Neuron (in vitro differentiated cells): ENCODE results near the gene CEP63.

ENCODE experiments used
- H2AFZ ChIP-seq: one replicate; pipeline ENCODE4 v1.6.1; 2013; ENCODE audit warnings: low read depth, mild to moderate bottlenecking, inconsistent platforms, low read length, moderate library complexity
- H3K27me3 ChIP-seq: one replicate; pipeline ENCODE4 v1.6.1; 2013; ENCODE audit warnings: low read length; ENCODE audit not compliant: insufficient read depth
- H3K36me3 ChIP-seq: one replicate; pipeline ENCODE4 v1.6.1; 2013; ENCODE audit warnings: low read length; ENCODE audit not compliant: insufficient read depth
- H3K4me1 ChIP-seq: one replicate; pipeline ENCODE4 v1.6.1; 2013; ENCODE audit warnings: low read length; ENCODE audit not compliant: insufficient read depth
- H3K4me3 ChIP-seq: 2 replicates; pipeline ENCODE4 v1.5.1; 2013; ENCODE audit warnings: mild to moderate bottlenecking, low read length, moderate library complexity
- H3K9me3 ChIP-seq: one replicate; pipeline ENCODE4 v1.6.1; 2013; ENCODE audit warnings: low read length

The CEP63 gene

GRCh38 chr3:134610432-134611385 lies 124.9 kb downstream of the CEP63 start:
- Histone ChIP-seq H3K27me3 (no peaks in the 10 kb centered on the region), H2AFZ (no peak overlapping the region), H3K4me1 (peaks cover 7% of the 10 kb centered on the region), H3K36me3 (no peaks in the 10 kb centered on the region), H3K4me3 (no peak overlapping the region), H3K9me3 (no peaks in the 10 kb centered on the region)

GRCh38 chr3:134611516-134611915 lies 125.7 kb downstream of the CEP63 start:
- no peaks in the 10 kb centered on the region for H3K27me3 ChIP-seq
- H2AFZ ChIP-seq, result no peak overlapping the region
- no peaks in the 10 kb centered on the region for H3K9me3 ChIP-seq
- no peaks in the 10 kb centered on the region for H3K36me3 ChIP-seq
- H3K4me3 ChIP-seq, result no peak overlapping the region
- peaks cover 7% of the 10 kb centered on the region for H3K4me1 ChIP-seq

- Histone ChIP-seq H2AFZ (no peak overlapping the region), H3K4me1 (peaks cover 14% of the 10 kb centered on the region), H3K36me3 (no peaks in the 10 kb centered on the region), H3K9me3 (no peaks in the 10 kb centered on the region), H3K4me3 (no peak overlapping the region), H3K27me3 (no peaks in the 10 kb centered on the region)
Measured at GRCh38 chr3:134613006-134613520, 127.2 kb downstream of the CEP63 start.

- Histone ChIP-seq H3K36me3 (no peaks in the 10 kb centered on the region), H3K4me3 (no peak overlapping the region), H3K9me3 (no peaks in the 10 kb centered on the region), H2AFZ (no peak overlapping the region), H3K27me3 (no peaks in the 10 kb centered on the region), H3K4me1 (peaks cover 32% of the 10 kb centered on the region)
Measured at GRCh38 chr3:134614955-134615354, 129.1 kb downstream of the CEP63 start.

GRCh38 chr3:134615743-134616142 lies 129.9 kb downstream of the CEP63 start:
- Histone ChIP-seq H2AFZ (no peak overlapping the region), H3K4me1 (peaks cover 33% of the 10 kb centered on the region), H3K36me3 (no peaks in the 10 kb centered on the region), H3K27me3 (no peaks in the 10 kb centered on the region), H3K9me3 (no peaks in the 10 kb centered on the region), H3K4me3 (no peak overlapping the region)

GRCh38 chr3:134617608-134618477 lies 132.0 kb downstream of the CEP63 start:
- Histone ChIP-seq H3K4me1 (peaks cover 28% of the 10 kb centered on the region), H3K27me3 (no peaks in the 10 kb centered on the region), H3K36me3 (no peaks in the 10 kb centered on the region), H2AFZ (no peak overlapping the region), H3K9me3 (no peaks in the 10 kb centered on the region), H3K4me3 (no peak overlapping the region)

- Histone ChIP-seq H3K9me3 (no peaks in the 10 kb centered on the region), H3K27me3 (no peaks in the 10 kb centered on the region), H3K4me3 (no peak overlapping the region), H3K4me1 (peaks cover 26% of the 10 kb centered on the region), H2AFZ (no peak overlapping the region), H3K36me3 (no peaks in the 10 kb centered on the region)
Measured at GRCh38 chr3:134618478-134619300, 132.8 kb downstream of the CEP63 start.

- H3K36me3 ChIP-seq, result no peaks in the 10 kb centered on the region
Measured at GRCh38 chr3:134619301-134619615, 133.4 kb downstream of the CEP63 start.

GRCh38 chr3:134619884-134620445 lies 134.1 kb downstream of the CEP63 start:
- no peak overlapping the region for H3K4me3 ChIP-seq
- H3K4me1 ChIP-seq, result peaks cover 26% of the 10 kb centered on the region
- H3K36me3 ChIP-seq, result no peaks in the 10 kb centered on the region
- no peaks in the 10 kb centered on the region for H3K9me3 ChIP-seq
- H3K27me3 ChIP-seq, result no peaks in the 10 kb centered on the region
- H2AFZ ChIP-seq, result no peak overlapping the region

More at GRCh38 chr3:134619301-134619615, 133.4 kb downstream of the CEP63 start:
- Histone ChIP-seq H3K9me3 (no peaks in the 10 kb centered on the region), H3K4me1 (peaks cover 26% of the 10 kb centered on the region), H3K4me3 (no peak overlapping the region), H2AFZ (no peak overlapping the region), H3K27me3 (no peaks in the 10 kb centered on the region)

- no peak overlapping the region for H2AFZ ChIP-seq
- H3K27me3 ChIP-seq, result no peaks in the 10 kb centered on the region
- H3K9me3 ChIP-seq, result no peaks in the 10 kb centered on the region
- H3K36me3 ChIP-seq, result no peaks in the 10 kb centered on the region
- no peak overlapping the region for H3K4me3 ChIP-seq
- H3K4me1 ChIP-seq, result peaks cover 26% of the 10 kb centered on the region
Measured at GRCh38 chr3:134620476-134621115, 134.7 kb downstream of the CEP63 start.

GRCh38 chr3:134621854-134622253 lies 136.0 kb downstream of the CEP63 start:
- Histone ChIP-seq H3K4me1 (peaks cover 26% of the 10 kb centered on the region), H3K36me3 (no peaks in the 10 kb centered on the region), H3K4me3 (no peak overlapping the region), H3K27me3 (no peaks in the 10 kb centered on the region), H3K9me3 (no peaks in the 10 kb centered on the region), H2AFZ (no peak overlapping the region)

GRCh38 chr3:134622806-134623365 lies 137.0 kb downstream of the CEP63 start:
- H2AFZ ChIP-seq, result no peak overlapping the region
- H3K4me3 ChIP-seq, result no peak overlapping the region
- peaks cover 21% of the 10 kb centered on the region for H3K4me1 ChIP-seq
- H3K9me3 ChIP-seq, result no peaks in the 10 kb centered on the region
- no peaks in the 10 kb centered on the region for H3K36me3 ChIP-seq
- H3K27me3 ChIP-seq, result no peaks in the 10 kb centered on the region
